ENCODE data around the gene TANC2.

- TF ChIP-seq EP300 (IDR thresholded peaks at IDR 0.05): no peak
- TF ChIP-seq, protein P1, sequence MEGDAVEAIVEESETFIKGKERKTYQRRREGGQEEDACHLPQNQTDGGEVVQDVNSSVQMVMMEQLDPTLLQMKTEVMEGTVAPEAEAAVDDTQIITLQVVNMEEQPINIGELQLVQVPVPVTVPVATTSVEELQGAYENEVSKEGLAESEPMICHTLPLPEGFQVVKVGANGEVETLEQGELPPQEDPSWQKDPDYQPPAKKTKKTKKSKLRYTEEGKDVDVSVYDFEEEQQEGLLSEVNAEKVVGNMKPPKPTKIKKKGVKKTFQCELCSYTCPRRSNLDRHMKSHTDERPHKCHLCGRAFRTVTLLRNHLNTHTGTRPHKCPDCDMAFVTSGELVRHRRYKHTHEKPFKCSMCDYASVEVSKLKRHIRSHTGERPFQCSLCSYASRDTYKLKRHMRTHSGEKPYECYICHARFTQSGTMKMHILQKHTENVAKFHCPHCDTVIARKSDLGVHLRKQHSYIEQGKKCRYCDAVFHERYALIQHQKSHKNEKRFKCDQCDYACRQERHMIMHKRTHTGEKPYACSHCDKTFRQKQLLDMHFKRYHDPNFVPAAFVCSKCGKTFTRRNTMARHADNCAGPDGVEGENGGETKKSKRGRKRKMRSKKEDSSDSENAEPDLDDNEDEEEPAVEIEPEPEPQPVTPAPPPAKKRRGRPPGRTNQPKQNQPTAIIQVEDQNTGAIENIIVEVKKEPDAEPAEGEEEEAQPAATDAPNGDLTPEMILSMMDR (IDR thresholded peaks at IDR 0.05): no peak
- no peak for TF ChIP-seq POLR2A (IDR thresholded peaks at IDR 0.05)
- no peak for TF ChIP-seq POLR2AphosphoS5 (IDR thresholded peaks at IDR 0.05)
These were observed 35.8 kb downstream of the TANC2 start for GRCh38 chr17:63001689-63002394.
